ENCODE results near the gene TNRC6B.

Gene TNRC6B

GRCh38 chr22:40258017-40258416 lies 80.3 kb downstream of the TNRC6B start:
- H3K27me3 ChIP-seq: no peaks in the 10 kb centered on the region
- no peaks in the 10 kb centered on the region for H3K9me3 ChIP-seq
- no peaks in the 10 kb centered on the region for H3K4me1 ChIP-seq
- peaks cover 18% of the 10 kb centered on the region for H3K36me3 ChIP-seq
- no peak for TF ChIP-seq CTCF (IDR thresholded peaks at IDR 0.05; ENCODE audit: low read depth, low read length)
- DNase-seq: no peak
- no peak overlapping the region for H3K4me3 ChIP-seq (ENCODE audit: low read depth, low read length)

- DNase-seq: no peak
- Histone ChIP-seq H3K36me3 (peaks cover 18% of the 10 kb centered on the region), H3K4me1 (no peaks in the 10 kb centered on the region), H3K4me3 (ENCODE audit: low read depth, low read length) (no peak overlapping the region), H3K27me3 (no peaks in the 10 kb centered on the region), H3K9me3 (no peaks in the 10 kb centered on the region)
- TF ChIP-seq CTCF (IDR thresholded peaks at IDR 0.05; ENCODE audit: low read depth, low read length): no peak
Measured at GRCh38 chr22:40258501-40258915, 80.8 kb downstream of the TNRC6B start.

- TF ChIP-seq CTCF (IDR thresholded peaks at IDR 0.05; ENCODE audit: low read depth, low read length): no peak
- Histone ChIP-seq H3K4me3 (ENCODE audit: low read depth, low read length) (no peak overlapping the region), H3K4me1 (no peaks in the 10 kb centered on the region), H3K27me3 (no peaks in the 10 kb centered on the region), H3K36me3 (peaks cover 43% of the 10 kb centered on the region), H3K9me3 (no peaks in the 10 kb centered on the region)
- DNase-seq: no peak
Measured at GRCh38 chr22:40261783-40262182, 84.1 kb downstream of the TNRC6B start.

GRCh38 chr22:40263191-40263590 lies 85.5 kb downstream of the TNRC6B start:
- H3K36me3 ChIP-seq: peaks cover 50% of the 10 kb centered on the region
- no peak for DNase-seq
- no peak for TF ChIP-seq CTCF (IDR thresholded peaks at IDR 0.05; ENCODE audit: low read depth, low read length)

GRCh38 chr22:40265783-40266182 lies 88.1 kb downstream of the TNRC6B start:
- Histone ChIP-seq H3K36me3 (peaks cover 43% of the 10 kb centered on the region), H3K4me3 (ENCODE audit: low read depth, low read length) (no peak overlapping the region), H3K27me3 (no peaks in the 10 kb centered on the region), H3K9me3 (no peaks in the 10 kb centered on the region), H3K4me1 (no peaks in the 10 kb centered on the region; the same call in 1 of the 2 replicates)
- DNase-seq: no peak
- no peak for TF ChIP-seq CTCF (IDR thresholded peaks at IDR 0.05; ENCODE audit: low read depth, low read length)

More at GRCh38 chr22:40263191-40263590, 85.5 kb downstream of the TNRC6B start:
- Histone ChIP-seq H3K4me3 (ENCODE audit: low read depth, low read length) (no peak overlapping the region), H3K27me3 (no peaks in the 10 kb centered on the region), H3K4me1 (no peaks in the 10 kb centered on the region), H3K9me3 (no peaks in the 10 kb centered on the region)

- H3K9me3 ChIP-seq: no peaks in the 10 kb centered on the region
- no peaks in the 10 kb centered on the region for H3K27me3 ChIP-seq
- H3K36me3 ChIP-seq: peaks cover 26% of the 10 kb centered on the region
- H3K4me3 ChIP-seq (ENCODE audit: low read depth, low read length): no peak overlapping the region
- no peak for DNase-seq
- H3K4me1 ChIP-seq: no peaks in the 10 kb centered on the region; the same call in 1 of the 2 replicates
- no peak for TF ChIP-seq CTCF (IDR thresholded peaks at IDR 0.05; ENCODE audit: low read depth, low read length)
Measured at GRCh38 chr22:40270031-40270430, 92.3 kb downstream of the TNRC6B start.

Measured in BE2C (cell line).